ENCODE results near the gene PRKCZ.
A peak's percentile ranks its signal among the peaks of the same experiment; 100 is the strongest.

Gene PRKCZ

DNA sequence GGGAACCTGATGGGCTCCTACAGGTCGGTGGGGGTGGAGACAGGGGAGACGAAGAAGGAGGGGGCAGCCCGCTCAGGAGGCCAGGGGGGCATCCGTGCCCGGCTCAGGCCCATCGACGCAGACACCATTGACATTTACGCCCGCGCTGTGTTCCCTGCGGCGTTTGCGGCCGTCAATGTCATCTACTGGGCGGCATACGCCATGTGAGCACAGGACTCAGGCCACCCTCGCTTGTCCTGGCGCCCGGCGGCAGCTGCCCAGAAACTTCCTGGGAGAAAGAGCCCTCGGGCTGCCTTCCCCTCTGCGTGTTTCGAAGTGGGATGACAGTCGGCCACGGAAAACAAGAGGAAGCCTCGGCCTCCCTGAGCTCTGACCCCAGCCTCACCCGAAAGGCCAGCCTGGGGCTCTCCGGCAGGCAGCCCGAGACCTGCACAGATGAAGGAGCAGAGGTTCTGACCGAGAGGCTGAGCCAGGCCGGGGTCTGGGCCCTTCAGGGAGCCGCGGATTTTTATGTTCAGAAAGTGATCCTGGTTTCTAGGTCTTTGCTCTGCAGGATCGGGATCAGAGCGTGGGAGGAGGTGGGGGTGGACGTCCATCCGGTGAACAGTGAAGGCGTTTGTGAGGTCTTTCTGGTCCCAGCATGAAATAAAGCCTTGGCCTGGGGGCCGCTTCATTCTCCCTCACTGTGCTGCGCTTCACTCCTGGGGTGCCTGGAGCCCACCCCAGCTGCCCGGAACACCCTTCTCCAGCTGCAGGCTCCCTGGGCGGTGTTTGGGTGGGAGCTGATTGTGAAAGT, 19.9 kb upstream of the PRKCZ start:
- in situ Hi-C loops (cut with MboI; ENCODE audit: low sequenced_read_pairs) = no loop called here
- no peak for DNase-seq (ENCODE audit: low spot score in 2 of 2)
- no peaks in the 10 kb centered on the region for H3K4me1 ChIP-seq
- H3K9me3 ChIP-seq = no peaks in the 10 kb centered on the region
- no peaks in the 10 kb centered on the region for H3K36me3 ChIP-seq (replicated peaks)
- no peak overlapping the region for H3K4me3 ChIP-seq
- peaks cover 5% of the 10 kb centered on the region; the same call in 1 of the 2 replicates for H3K27me3 ChIP-seq (ENCODE audit: low read depth)

DNA sequence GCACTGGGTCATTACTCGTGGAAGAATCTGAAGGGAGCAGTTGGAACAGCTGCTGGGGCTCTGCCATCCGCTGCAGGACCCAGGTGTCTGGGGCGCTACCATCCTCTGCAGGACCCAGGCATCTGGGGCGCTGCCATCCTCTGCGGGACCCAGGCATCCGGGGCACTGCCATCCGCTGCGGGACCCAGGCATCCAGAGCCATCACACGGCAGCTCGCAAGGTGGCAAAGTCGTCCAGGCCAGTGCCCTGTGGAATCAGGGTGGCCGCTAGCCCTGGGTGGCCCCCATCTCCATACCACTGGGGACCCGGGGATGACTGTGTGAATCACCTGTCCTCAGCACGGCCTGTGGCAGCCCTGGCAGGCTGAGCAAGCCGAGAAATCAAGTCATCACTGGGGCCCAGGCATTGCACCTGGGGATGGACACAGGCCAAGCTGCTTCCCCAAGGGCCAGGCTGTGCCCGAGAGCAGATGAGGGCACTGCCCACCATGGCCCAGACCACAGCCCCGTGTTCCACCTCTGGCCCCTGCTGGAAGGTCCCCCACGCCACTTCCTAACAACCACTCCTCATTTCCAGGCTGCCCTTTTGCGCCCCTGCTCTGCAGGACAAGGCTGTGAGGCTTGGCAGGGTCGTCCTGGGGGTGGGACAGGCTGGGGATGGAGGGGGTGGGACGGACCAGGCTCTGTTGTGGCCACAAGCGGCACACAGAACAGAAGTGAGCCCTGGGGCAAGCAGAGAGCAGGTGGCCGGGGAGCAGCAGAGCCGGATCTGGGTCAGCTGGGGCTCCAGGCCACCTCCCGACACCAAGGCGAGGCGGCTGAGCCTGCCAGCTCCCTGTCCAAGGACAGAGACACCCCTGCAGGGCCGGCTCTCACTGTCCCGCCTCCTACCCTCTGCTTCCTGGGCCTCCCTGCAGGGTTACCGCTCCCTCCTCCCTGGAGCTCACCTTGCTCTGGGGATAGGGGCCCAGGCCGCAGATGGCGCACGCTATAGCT, 18.4 kb upstream of the PRKCZ start:
- Histone ChIP-seq H3K4me1 (no peaks in the 10 kb centered on the region), H3K27me3 (ENCODE audit: low read depth) (no peaks in the 10 kb centered on the region), H3K36me3 (replicated peaks) (no peaks in the 10 kb centered on the region), H3K4me3 (no peak overlapping the region), H3K9me3 (no peaks in the 10 kb centered on the region)
- in situ Hi-C loops (cut with MboI; ENCODE audit: low sequenced_read_pairs) = no loop called here
- DNase-seq (ENCODE audit: low spot score in 2 of 2) = no peak

DNA sequence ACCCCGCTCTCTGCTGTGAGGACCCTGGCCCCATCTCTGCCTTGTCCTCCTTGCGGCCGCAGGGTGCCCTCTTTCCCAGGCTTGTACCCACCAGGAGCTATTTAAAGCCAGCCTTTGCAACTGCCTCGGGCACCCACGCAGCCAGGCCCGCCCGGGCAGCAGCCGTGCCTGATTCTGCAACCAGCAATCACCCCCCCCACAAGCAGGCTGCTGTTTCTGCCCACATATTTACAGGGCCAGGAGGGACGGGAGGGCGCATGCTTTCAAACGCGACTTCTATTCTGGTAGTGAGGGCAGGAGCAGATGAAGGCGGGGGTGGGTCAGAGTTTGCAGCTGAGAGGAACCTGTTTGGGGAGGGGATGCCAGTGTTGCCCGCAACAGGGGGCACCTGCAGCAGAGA, 17.5 kb upstream of the PRKCZ start:
- H3K4me1 ChIP-seq = no peaks in the 10 kb centered on the region
- H3K36me3 ChIP-seq (replicated peaks) = no peaks in the 10 kb centered on the region
- no peaks in the 10 kb centered on the region for H3K27me3 ChIP-seq (ENCODE audit: low read depth)
- no peak overlapping the region for H3K4me3 ChIP-seq
- no peak for DNase-seq (ENCODE audit: low spot score in 2 of 2)
- no peaks in the 10 kb centered on the region for H3K9me3 ChIP-seq
- in situ Hi-C loops (cut with MboI; ENCODE audit: low sequenced_read_pairs) = no loop called here

DNA sequence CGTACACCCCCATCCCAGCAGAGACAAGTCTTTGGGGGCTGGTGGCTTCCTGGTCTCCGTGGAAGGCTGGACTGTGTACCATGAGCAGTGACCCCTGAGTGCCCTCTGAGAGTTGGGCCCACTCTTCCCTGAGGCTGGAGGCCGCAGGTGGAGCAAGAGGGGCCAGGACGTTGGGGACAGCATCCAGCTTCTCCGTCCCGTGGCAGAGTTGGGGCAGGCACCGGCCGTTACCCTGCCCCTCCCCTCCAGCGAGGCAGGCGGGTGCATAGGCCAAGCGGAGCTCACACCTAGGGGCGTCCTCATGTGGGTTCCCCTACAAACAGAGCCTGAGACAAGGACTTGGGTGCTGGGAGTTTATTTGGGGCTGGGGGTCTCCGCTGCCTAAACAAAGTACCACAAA, 17.0 kb upstream of the PRKCZ start:
- H3K9me3 ChIP-seq = no peaks in the 10 kb centered on the region
- H3K4me3 ChIP-seq = no peak overlapping the region
- DNase-seq (ENCODE audit: low spot score in 2 of 2) = no peak
- H3K36me3 ChIP-seq (replicated peaks) = no peaks in the 10 kb centered on the region
- no peaks in the 10 kb centered on the region for H3K27me3 ChIP-seq (ENCODE audit: low read depth)
- in situ Hi-C loops (cut with MboI; ENCODE audit: low sequenced_read_pairs) = no loop called here
- no peaks in the 10 kb centered on the region for H3K4me1 ChIP-seq

DNA sequence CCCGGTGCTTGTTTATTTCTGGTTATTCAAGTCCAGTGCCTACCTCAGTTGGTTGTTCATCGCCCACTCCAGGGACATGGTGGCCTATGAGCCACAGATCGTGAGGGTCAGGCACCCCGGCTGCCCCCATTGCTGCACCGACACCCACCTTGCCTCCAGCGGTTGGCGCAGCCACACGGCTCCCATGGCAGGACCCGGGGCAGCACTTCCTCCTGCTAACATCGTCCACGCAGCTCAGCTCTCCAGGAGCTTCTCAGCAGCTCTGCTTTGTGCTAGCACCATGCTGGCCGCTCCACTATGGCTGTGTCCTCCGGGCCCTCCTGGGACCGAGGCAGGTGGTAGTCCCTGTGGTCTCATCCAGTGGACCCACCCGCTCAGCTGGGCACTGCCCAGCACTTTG, 13.9 kb upstream of the PRKCZ start:
- Histone ChIP-seq H3K4me3 (no peak overlapping the region), H3K9me3 (no peaks in the 10 kb centered on the region), H3K36me3 (replicated peaks) (no peaks in the 10 kb centered on the region), H3K4me1 (peaks cover 14% of the 10 kb centered on the region), H3K27me3 (ENCODE audit: low read depth) (no peaks in the 10 kb centered on the region)
- DNase-seq (ENCODE audit: low spot score in 2 of 2) = no peak
- in situ Hi-C loops (cut with MboI; ENCODE audit: low sequenced_read_pairs) = no loop called here

DNA sequence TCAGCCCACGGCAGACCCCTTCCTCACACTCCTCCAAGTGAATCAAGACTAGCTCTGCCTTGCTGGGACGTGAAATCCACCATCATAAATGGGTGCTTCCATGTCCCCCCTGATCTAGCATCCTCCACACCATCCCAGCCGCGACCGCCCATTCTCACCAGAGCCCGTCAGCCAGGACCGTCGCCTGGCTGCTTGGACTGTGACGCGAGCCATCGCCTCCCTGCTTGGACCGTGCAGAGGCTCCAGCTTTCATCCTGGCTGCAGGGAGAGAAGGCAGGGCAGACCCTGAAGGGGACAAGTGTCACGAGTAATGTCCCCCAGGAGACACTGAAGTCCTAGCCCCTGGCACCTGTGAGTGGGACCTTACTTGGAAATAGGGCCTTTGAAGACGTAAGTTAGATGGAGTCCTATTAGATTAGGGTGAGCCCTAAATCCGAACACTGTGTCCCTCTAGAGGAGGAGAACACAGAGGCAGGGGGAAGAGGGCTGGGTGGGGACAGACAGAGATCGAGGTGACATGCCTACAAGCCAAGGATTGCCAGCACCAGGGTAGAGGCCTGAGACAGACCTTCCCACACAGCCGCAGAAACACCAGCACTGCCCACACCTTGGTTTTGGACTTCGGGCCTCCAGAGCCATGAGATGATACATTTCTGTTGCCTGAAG, 12.8 kb upstream of the PRKCZ start:
- Histone ChIP-seq H3K36me3 (replicated peaks) (no peaks in the 10 kb centered on the region), H3K4me1 (peaks cover 14% of the 10 kb centered on the region), H3K4me3 (no peak overlapping the region), H3K9me3 (no peaks in the 10 kb centered on the region), H3K27me3 (ENCODE audit: low read depth) (no peaks in the 10 kb centered on the region)
- in situ Hi-C loops (cut with MboI; ENCODE audit: low sequenced_read_pairs) = no loop called here
- no peak for DNase-seq (ENCODE audit: low spot score in 2 of 2)

DNA sequence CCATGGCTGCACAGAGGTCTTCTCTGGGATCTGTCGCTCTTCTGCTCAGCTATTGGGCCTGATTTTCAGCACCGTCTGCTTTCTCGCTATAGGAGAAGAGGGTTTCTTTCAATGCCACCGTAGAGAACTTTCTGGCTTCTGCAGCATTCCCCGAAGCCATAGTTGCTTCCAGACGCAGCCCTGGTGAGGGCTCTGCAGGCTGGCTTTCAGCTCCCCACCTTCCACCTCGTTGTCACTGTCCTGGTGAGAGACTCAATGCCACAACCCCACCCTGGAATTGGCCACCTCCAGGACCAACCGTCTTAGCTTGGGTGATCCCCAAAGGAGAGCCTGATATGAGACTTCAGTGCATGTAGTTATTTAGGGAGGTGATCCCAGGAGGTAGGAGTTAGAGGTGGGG, 12.0 kb upstream of the PRKCZ start:
- Histone ChIP-seq H3K27me3 (ENCODE audit: low read depth) (no peaks in the 10 kb centered on the region), H3K4me1 (peaks cover 14% of the 10 kb centered on the region), H3K9me3 (no peaks in the 10 kb centered on the region), H3K4me3 (no peak overlapping the region), H3K36me3 (replicated peaks) (no peaks in the 10 kb centered on the region)
- in situ Hi-C loops (cut with MboI; ENCODE audit: low sequenced_read_pairs) = no loop called here
- DNase-seq (ENCODE audit: low spot score in 2 of 2) = no peak

DNA sequence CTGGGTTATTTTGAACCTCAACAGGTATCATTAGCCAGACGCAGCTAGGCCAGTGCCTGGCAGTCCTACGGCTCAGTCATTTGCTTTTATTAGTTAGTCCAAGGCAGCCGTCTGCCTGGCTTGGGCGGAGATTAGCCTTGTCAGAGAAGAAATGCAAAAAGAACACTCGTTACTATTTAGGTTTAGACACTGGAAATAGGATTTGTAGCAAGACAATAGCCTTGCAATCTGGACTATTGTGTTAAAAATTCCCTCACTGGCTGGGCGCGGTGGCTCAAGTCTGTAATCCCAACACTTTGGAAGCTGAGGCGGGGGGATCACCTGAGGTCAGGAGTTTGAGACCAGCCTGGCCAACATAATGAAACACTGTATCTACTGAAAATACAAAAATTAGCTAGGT, 11.0 kb upstream of the PRKCZ start:
- H3K36me3 ChIP-seq (replicated peaks) = no peaks in the 10 kb centered on the region
- in situ Hi-C loops (cut with MboI; ENCODE audit: low sequenced_read_pairs) = no loop called here
- no peak overlapping the region for H3K4me3 ChIP-seq
- peaks cover 16% of the 10 kb centered on the region for H3K4me1 ChIP-seq
- H3K27me3 ChIP-seq (ENCODE audit: low read depth) = no peaks in the 10 kb centered on the region
- H3K9me3 ChIP-seq = no peaks in the 10 kb centered on the region
- DNase-seq (ENCODE audit: low spot score in 2 of 2) = peak; percentile 77 to 91

DNA sequence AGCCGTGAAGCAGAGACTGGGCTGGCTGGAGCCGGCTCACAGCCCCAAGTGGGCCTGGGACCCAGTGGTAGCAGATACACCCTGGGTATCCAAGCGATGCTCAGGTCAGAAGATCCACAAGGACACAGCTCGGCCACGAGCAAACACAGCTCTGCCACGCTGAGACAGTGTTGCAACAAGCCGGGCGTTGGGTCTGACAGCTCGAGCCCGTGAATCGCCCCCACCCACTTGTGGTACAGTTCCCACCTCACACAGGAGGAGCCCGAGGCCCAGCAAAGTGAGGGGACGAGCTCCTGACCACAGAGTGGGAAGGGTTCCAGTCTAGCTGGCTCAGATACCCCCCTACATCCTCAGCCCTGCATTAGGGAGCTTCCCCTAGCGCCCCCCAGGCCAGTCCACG, 8.9 kb upstream of the PRKCZ start:
- DNase-seq (ENCODE audit: low spot score in 2 of 2) = no peak
- Histone ChIP-seq H3K4me3 (no peak overlapping the region), H3K36me3 (replicated peaks) (no peaks in the 10 kb centered on the region), H3K4me1 (peaks cover 23% of the 10 kb centered on the region), H3K9me3 (no peaks in the 10 kb centered on the region), H3K27me3 (ENCODE audit: low read depth) (no peaks in the 10 kb centered on the region)
- in situ Hi-C loops (cut with MboI; ENCODE audit: low sequenced_read_pairs) = no loop called here

DNA sequence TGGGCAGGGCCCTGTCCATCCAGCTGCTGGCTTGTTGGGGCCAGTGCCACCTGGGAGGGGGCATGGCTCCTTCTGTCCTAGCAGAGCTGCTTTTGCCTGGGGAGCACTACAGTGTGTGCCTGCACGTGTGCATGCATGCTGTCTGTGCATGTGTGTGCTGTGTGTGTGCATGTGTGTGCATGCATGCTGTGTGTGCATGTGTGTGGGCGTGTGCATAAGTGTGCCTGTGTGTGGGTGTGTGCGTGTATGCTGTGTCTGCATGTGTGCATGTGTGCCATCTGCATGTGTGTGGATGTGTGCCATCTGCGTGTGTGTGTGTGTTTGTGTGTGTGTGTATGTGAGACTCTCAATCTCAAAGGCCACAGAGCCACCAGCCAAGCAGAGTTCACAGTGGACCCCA, 8.3 kb upstream of the PRKCZ start:
- Histone ChIP-seq H3K9me3 (no peaks in the 10 kb centered on the region), H3K4me3 (no peak overlapping the region), H3K4me1 (peaks cover 23% of the 10 kb centered on the region), H3K27me3 (ENCODE audit: low read depth) (no peaks in the 10 kb centered on the region), H3K36me3 (replicated peaks) (no peaks in the 10 kb centered on the region)
- in situ Hi-C loops (cut with MboI; ENCODE audit: low sequenced_read_pairs) = no loop called here
- no peak for DNase-seq (ENCODE audit: low spot score in 2 of 2)

DNA sequence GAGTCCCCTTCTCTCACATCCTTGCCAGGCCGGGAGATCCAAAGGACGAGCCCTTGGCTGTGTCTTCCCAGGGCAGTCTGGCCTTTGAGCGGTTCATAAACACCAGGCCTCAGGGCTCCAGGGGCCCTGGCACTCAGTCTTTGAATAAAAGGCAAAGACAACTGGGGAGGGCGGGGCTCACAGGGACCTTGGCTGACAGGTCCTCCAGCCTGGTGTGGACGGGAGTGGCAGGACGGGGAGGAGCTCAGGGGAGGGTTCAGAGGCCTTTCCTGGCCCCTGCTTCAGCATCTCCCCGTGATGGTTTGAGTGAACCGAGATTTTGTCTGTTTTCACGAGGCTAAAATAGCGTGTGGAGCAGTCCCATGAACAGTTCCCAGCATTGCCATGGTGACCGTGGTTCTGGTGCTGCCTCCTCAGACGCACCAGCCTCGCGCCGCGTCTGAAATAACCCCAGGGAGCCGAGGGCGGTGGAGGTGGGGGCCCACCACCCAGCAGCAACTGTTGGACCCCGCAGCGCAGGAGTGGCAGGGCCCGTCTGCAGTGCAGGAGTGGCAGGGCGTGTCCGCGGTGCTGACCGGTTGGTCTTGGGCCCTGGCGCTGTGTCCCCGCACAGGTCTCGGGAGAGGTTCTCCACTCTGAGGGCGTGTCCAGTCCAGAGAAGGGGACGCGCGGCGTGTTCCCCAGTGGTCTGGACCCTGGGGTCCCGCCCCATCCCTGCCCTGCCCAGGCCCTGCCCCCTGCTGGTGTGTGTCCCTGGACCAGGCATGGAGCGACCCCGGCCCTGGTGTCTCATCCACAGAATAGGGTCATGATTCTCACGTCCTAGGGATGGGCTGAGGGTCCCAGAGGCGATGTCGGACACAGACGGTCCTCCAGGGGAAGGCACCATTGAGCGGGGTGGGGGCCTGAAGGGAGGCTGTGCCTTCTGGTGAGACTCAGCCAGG, 7.1 kb upstream of the PRKCZ start:
- in situ Hi-C loops (cut with MboI; ENCODE audit: low sequenced_read_pairs) = no loop called here
- H3K9me3 ChIP-seq = no peaks in the 10 kb centered on the region
- peak; percentile 31 to 72 for DNase-seq (ENCODE audit: low spot score in 2 of 2)

DNA sequence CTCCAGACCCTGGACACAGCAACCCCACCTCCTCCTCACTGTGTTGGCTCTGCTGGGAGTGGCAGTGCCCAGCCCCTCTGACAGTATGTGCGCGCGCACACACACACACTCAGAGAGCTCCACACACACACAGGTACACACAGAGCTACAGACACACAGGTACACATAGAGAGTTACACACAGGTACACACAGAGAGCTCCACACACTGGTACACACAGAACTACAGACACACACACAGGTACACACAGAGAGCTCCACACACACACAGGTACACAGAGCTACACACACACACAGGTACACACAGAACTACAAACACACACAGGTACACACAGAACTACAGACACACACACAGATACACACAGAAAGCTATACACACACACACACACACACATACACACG, 6.3 kb upstream of the PRKCZ start:
- in situ Hi-C loops (cut with MboI; ENCODE audit: low sequenced_read_pairs) = no loop called here
- Histone ChIP-seq H3K27me3 (ENCODE audit: low read depth) (no peaks in the 10 kb centered on the region), H3K4me3 (no peak overlapping the region), H3K9me3 (no peaks in the 10 kb centered on the region), H3K36me3 (replicated peaks) (no peaks in the 10 kb centered on the region), H3K4me1 (peaks cover 18% of the 10 kb centered on the region)
- DNase-seq (ENCODE audit: low spot score in 2 of 2) = no peak

More for the DNA sequence above, 7.1 kb upstream of the PRKCZ start:
- Histone ChIP-seq H3K27me3 (ENCODE audit: low read depth) (no peaks in the 10 kb centered on the region), H3K4me3 (no peak overlapping the region), H3K4me1 (peaks cover 23% of the 10 kb centered on the region), H3K36me3 (replicated peaks) (no peaks in the 10 kb centered on the region)

Data from HAP-1 (cell line).